H9 (cell line): ENCODE data around the gene CACNA2D3. TPM values are rescaled to one million over a fixed set of nuclear protein-coding genes. Genes with fewer than 3 reads are reported as not detected.

ENCODE experiments used
- DNase-seq: peaks from one replicate; pipeline ENCODE4 v3.0.0-alpha.2; 2017
- H2AFZ ChIP-seq: one replicate; pipeline ENCODE4 v1.6.1; 2013; ENCODE audit warnings: mild to moderate bottlenecking, low read length, control low read depth, moderate library complexity
- H2AK5ac ChIP-seq: 2 replicates; pipeline ENCODE4 v1.6.1; 2013; ENCODE audit warnings: low read length, control low read depth, mixed read lengths; ENCODE audit not compliant: insufficient read length
- H2BK120ac ChIP-seq: one replicate; pipeline ENCODE4 v1.6.1; 2013; ENCODE audit warnings: low read depth, mild to moderate bottlenecking, low read length, control low read depth, inconsistent platforms; ENCODE audit not compliant: poor library complexity, severe bottlenecking
- H2BK12ac ChIP-seq: 2 replicates; pipeline ENCODE4 v1.6.1; 2013; ENCODE audit warnings: low read length, control low read depth, mixed read lengths, low read depth; ENCODE audit not compliant: insufficient read length
- H2BK15ac ChIP-seq: 2 replicates; pipeline ENCODE4 v1.6.1; 2013; ENCODE audit warnings: low read depth, low read length, control low read depth
- H2BK20ac ChIP-seq: one replicate; pipeline ENCODE4 v1.6.1; 2013; ENCODE audit warnings: low read depth, mild to moderate bottlenecking, low read length, control low read depth, inconsistent platforms; ENCODE audit not compliant: poor library complexity, severe bottlenecking
- H2BK5ac ChIP-seq: 2 replicates; pipeline ENCODE4 v1.6.1; 2013; ENCODE audit warnings: low read length, control low read depth, mixed read lengths; ENCODE audit not compliant: insufficient read length
- H3K14ac ChIP-seq: 2 replicates; pipeline ENCODE4 v1.6.1; 2013; ENCODE audit warnings: low read length, control low read depth; ENCODE audit not compliant: insufficient read depth
- H3K18ac ChIP-seq: 2 replicates; pipeline ENCODE4 v1.6.1; 2013; ENCODE audit warnings: low read depth, mild to moderate bottlenecking, mixed read lengths, low read length, control low read depth; ENCODE audit not compliant: insufficient read length
- H3K23ac ChIP-seq: 2 replicates; pipeline ENCODE4 v1.6.1; 2013; ENCODE audit warnings: low read length, control low read depth, mixed read lengths, low read depth; ENCODE audit not compliant: insufficient read length
- H3K23me2 ChIP-seq: 2 replicates; pipeline ENCODE4 v1.6.1; 2013; ENCODE audit warnings: low read depth, mild to moderate bottlenecking, mixed read lengths, low read length, control low read depth; ENCODE audit not compliant: insufficient read length, poor library complexity, severe bottlenecking
- H3K27ac ChIP-seq: 2 replicates; pipeline ENCODE4 v1.5.1; 2013; ENCODE audit warnings: low read length, control low read depth, mixed read lengths, low read depth; ENCODE audit not compliant: insufficient read length
- H3K27me3 ChIP-seq: 2 replicates; pipeline ENCODE4 v1.6.1; 2013; ENCODE audit warnings: low read length, control low read depth, inconsistent platforms; ENCODE audit not compliant: insufficient read depth
- H3K4ac ChIP-seq: 2 replicates; pipeline ENCODE4 v1.6.1; 2013; ENCODE audit warnings: low read depth, mild to moderate bottlenecking, control low read depth, inconsistent platforms, low read length, moderate library complexity
- H3K4me1 ChIP-seq: 2 replicates; pipeline ENCODE4 v1.6.1; 2013; ENCODE audit warnings: low read length, control low read depth, inconsistent platforms; ENCODE audit not compliant: insufficient read depth
- H3K4me2 ChIP-seq: 2 replicates; pipeline ENCODE4 v1.6.1; 2013; ENCODE audit warnings: low read length, control low read depth, mixed read lengths; ENCODE audit not compliant: insufficient read length, insufficient read depth
- H3K56ac ChIP-seq: 2 replicates; pipeline ENCODE4 v1.6.1; 2013; ENCODE audit warnings: low read depth, mild to moderate bottlenecking, mixed read lengths, low read length, control low read depth; ENCODE audit not compliant: insufficient read length
- H3K79me1 ChIP-seq: 2 replicates; pipeline ENCODE4 v1.6.1; 2013; ENCODE audit warnings: low read depth, mild to moderate bottlenecking, moderate library complexity, low read length, control low read depth, inconsistent platforms; ENCODE audit not compliant: insufficient read depth, poor library complexity, severe bottlenecking
- H3K79me2 ChIP-seq: 2 replicates; pipeline ENCODE4 v1.6.1; 2013; ENCODE audit warnings: low read length, control low read depth, inconsistent platforms; ENCODE audit not compliant: insufficient read depth
- H3K9ac ChIP-seq: 2 replicates; pipeline ENCODE4 v1.6.1; 2013; ENCODE audit warnings: low read length, control low read depth, mixed read lengths; ENCODE audit not compliant: insufficient read length; ENCODE audit errors: extremely low read depth
- H3K9me3 ChIP-seq: one replicate; pipeline ENCODE4 v1.6.1; 2013; ENCODE audit warnings: low read depth, low read length, inconsistent platforms; ENCODE audit not compliant: control insufficient read depth
- H3T11ph ChIP-seq: one replicate; pipeline ENCODE4 v1.6.1; 2013; ENCODE audit warnings: mild to moderate bottlenecking, low read length, control low read depth, inconsistent platforms
- H4K20me1 ChIP-seq: one replicate; pipeline ENCODE4 v1.6.1; 2013; ENCODE audit not compliant: control insufficient read depth, insufficient read length, insufficient read depth
- H4K5ac ChIP-seq: 2 replicates; pipeline ENCODE4 v1.6.1; 2013; ENCODE audit warnings: low read depth, mild to moderate bottlenecking, mixed read lengths, low read length, control low read depth; ENCODE audit not compliant: insufficient read length
- H4K8ac ChIP-seq: replicated peaks from 2 replicates; pipeline ENCODE4 v1.6.1; 2013; ENCODE audit warnings: low read length, control low read depth, mixed read lengths, low read depth; ENCODE audit not compliant: insufficient read length
- H4K91ac ChIP-seq: 2 replicates; pipeline ENCODE4 v1.6.1; 2013; ENCODE audit warnings: low read depth, mild to moderate bottlenecking, moderate library complexity, mixed read lengths, low read length, control low read depth; ENCODE audit not compliant: insufficient read length
- H3K27ac Mint-ChIP-seq, 3 experiments: 2 replicates in 2 of 3; 3 replicates in 1 of 3; pipeline ENCODE4 v1.8.0; 2020 to 2021; ENCODE audit warnings: mixed read lengths in 3 of 3, mild to moderate bottlenecking in 1 of 3, moderate library complexity in 1 of 3
- H3K27me3 Mint-ChIP-seq: 2 replicates; pipeline ENCODE4 v1.8.0; 2021; ENCODE audit warnings: low read depth, mild to moderate bottlenecking, moderate library complexity, mixed read lengths
- H3K36me3 Mint-ChIP-seq, 3 experiments: 2 replicates in 2 of 3; 3 replicates in 1 of 3; pipeline ENCODE4 v1.8.0; 2020 to 2021; ENCODE audit warnings: low read depth in 3 of 3, mixed read lengths in 3 of 3; ENCODE audit not compliant: insufficient read depth in 1 of 3
- H3K4me1 Mint-ChIP-seq, 2 experiments: 2 replicates each; pipeline ENCODE4 v1.8.0; 2020; ENCODE audit warnings: mixed read lengths in 2 of 2
- H3K4me3 Mint-ChIP-seq, 2 experiments: 2 replicates in 1 of 2; 3 replicates in 1 of 2; pipeline ENCODE4 v1.8.0; 2020 to 2021; ENCODE audit warnings: mild to moderate bottlenecking in 2 of 2, mixed read lengths in 2 of 2, moderate library complexity in 1 of 2
- H3K9me3 Mint-ChIP-seq, 2 experiments: 2 replicates in 1 of 2; 3 replicates in 1 of 2; pipeline ENCODE4 v1.8.0; 2020; ENCODE audit warnings: mild to moderate bottlenecking in 2 of 2, mixed read lengths in 2 of 2, moderate library complexity in 1 of 2
- CTCF ChIP-seq: fragments of 200-600 bp; sonication (generic); conservative IDR thresholded peaks from 3 replicates; pipeline ENCODE4 v1.8.0; 2021; ENCODE audit warnings: antibody characterized with exemption, mild to moderate bottlenecking
- WGBS: extraction: QIAGEN DNeasy Blood & Tissue Kit; methylation state at CpG from one replicate; pipeline ENCODE4 v1.1.7; 2013; ENCODE audit warnings: missing lambda C conversion rate, low lambda C conversion rate, mixed read lengths; ENCODE audit not compliant: insufficient read length; ENCODE audit errors: extremely low coverage; 5-methylcytosine and 5-hydroxymethylcytosine counted together
- total RNA-seq: library from RNA; stranded (reverse); gene quantifications from 2 replicates; pipeline ENCODE4 v1.2.1, GENCODE V29; 2021

CACNA2D3 gene
- total RNA-seq, 1 experiment from 2014 or later = 3.2 TPM

GRCh38 chr3:54358969-54359694 is 236.8 kb downstream of the CACNA2D3 start:
- no peak overlapping the region for H3K14ac ChIP-seq
- DNase-seq = no peak

More at GRCh38 chr3:54358969-54359694, 236.8 kb downstream of the CACNA2D3 start:
- Histone ChIP-seq H2BK20ac (no peak overlapping the region), H3K27me3 (no peaks in the 10 kb centered on the region), H3K4me1 (no peaks in the 10 kb centered on the region), H2AFZ (no peak overlapping the region), H4K8ac (no peak overlapping the region), H2BK5ac (no peak overlapping the region), H3K9ac (no peak overlapping the region), H3K4ac (no peak overlapping the region), H3K23ac (no peak overlapping the region), H4K20me1 (no peaks in the 10 kb centered on the region), H2BK12ac (no peak overlapping the region), H3K4me2 (no peak overlapping the region), H2AK5ac (no peak overlapping the region), H3K9me3 (no peaks in the 10 kb centered on the region), H3K18ac (no peak overlapping the region), H3K27ac (no peak overlapping the region), H3K79me2 (no peaks in the 10 kb centered on the region), H4K5ac (no peak overlapping the region), H3K23me2 (no peaks in the 10 kb centered on the region), H2BK15ac (no peak overlapping the region), H3K56ac (no peak overlapping the region), H3T11ph (no peak overlapping the region), H3K79me1 (no peaks in the 10 kb centered on the region), H2BK120ac (no peak overlapping the region), H4K91ac (no peak overlapping the region)
- H3K27me3 Mint-ChIP-seq = 0 out of 2 replicates have a peak, but pooled peaks cover 1% of the 10 kb centered on the region
- H3K4me3 Mint-ChIP-seq = no peak overlapping the region
- TF ChIP-seq CTCF = no peak
- no CpG with 5 or more reads among the region's 8 CpGs for WGBS
- peak overlapping the region in 1 of 3 experiments; percentile 89; a peak in 1 of 7 replicates for H3K27ac Mint-ChIP-seq
- H3K36me3 Mint-ChIP-seq = no peaks in the 10 kb centered on the region
- peaks cover 11 to 12% of the 10 kb centered on the region in 2 experiments for H3K4me1 Mint-ChIP-seq
- no peaks in the 10 kb centered on the region for H3K9me3 Mint-ChIP-seq
